Right renal cortex interstitium (tissue), 3 donors: ENCODE results near the gene ISYNA1. TPM values are rescaled to one million over a fixed set of nuclear protein-coding genes. Genes with fewer than 3 reads are reported as not detected.

Source experiments
- DNase-seq, 3 donors: peaks; one replicate each; pipeline ENCODE4 v3.0.0-alpha.2; 2013; ENCODE audit warnings: low read depth in 3 of 3, low spot score in 2 of 3
- polyA plus RNA-seq, 3 donors: library from polyadenylated mRNA; unstranded; fragments of 120-200 nt; gene quantifications; one replicate each; pipeline ENCODE4 v1.2.1, GENCODE V29; 2013; ENCODE audit not compliant: insufficient read length in 3 of 3

The ISYNA1 gene
- polyA plus RNA-seq, 3 donors, result 89.5 to 99.8 (median 98.8) TPM

DNA sequence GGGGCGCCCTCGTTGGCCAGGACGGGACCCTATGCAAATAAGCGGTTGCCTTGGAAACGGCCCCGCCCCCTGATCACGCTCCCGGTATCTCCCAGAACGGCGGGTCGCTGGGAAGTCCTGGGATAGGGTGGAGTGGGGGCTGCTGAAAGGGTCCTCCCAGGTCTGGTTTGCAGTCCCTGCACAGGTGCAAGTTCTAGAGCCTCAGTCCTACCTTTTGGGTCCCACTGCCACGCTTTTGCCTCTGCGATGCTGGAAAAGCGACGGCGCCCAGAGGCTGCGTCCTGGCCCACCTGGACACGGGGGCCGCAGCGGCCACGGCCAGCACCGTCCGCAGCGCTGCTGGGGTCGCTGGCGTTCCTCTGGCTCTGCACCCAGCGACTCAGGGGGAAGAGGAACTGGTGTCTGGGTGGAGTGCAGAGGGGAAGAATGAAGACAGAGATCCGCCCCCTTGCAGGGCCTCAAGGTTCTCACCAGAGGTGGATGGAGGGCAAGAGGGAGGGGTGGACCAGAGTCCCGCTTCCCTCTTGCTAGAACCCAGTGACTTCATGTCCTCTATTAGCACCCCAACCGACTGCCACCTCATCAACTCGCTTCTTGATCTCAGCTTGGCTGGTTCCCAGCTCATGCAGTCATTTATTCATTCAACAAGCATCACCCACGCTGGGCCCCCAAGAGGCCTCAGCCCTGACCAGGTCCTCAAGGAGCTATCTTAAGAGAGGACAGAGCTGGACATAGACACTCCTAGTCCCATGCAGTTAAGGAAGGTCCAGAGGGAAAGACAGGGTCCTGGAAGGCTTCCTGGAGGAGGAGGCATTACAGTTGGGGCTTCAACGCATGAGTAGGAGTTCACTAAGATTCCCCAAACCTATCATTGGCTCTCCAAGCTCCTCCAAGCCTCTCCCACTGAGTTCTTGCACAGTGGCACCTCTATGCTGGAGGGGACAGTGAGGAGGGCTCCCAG lies 40.4 kb downstream of the ISYNA1 start, which contains the start of gene LRRC25:
Gene LRRC25, minus strand, starts transcription at position 381 of the 961 bp plus-strand sequence. CDS start 659 bp downstream, outside the sequence.
- no peak for DNase-seq

- DNase-seq, result no peak
Observed at GRCh38 chr19:18396471-18397241, 41.3 kb downstream of the ISYNA1 start.

GRCh38 chr19:18393836-18394235 lies 44.1 kb downstream of the ISYNA1 start:
- DNase-seq, result no peak

- DNase-seq, result no peak
Observed at GRCh38 chr19:18392926-18393325, 45.0 kb downstream of the ISYNA1 start.

DNA sequence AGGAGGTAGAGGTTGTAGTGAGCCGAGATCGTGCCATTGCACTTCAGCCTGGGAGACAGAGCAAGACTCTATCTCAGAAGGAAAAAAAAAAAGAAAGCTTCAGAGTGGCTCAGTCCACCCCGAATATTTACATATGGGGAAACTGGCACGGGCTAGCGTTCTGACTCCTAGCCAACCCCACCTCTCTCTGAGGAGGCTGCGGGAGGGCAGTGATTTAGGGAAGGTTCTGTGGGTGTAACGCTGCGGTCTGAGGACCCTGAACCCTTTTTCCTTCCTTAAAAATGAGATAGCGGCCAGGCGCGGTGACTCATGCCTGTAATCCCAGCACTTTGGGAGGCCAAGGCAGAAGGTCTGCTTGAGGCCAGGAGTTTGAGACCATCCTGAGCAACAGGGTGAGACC lies 45.5 kb downstream of the ISYNA1 start:
- DNase-seq, result no peak

- DNase-seq, result no peak
Observed at GRCh38 chr19:18391509-18392075, 46.3 kb downstream of the ISYNA1 start.

DNA sequence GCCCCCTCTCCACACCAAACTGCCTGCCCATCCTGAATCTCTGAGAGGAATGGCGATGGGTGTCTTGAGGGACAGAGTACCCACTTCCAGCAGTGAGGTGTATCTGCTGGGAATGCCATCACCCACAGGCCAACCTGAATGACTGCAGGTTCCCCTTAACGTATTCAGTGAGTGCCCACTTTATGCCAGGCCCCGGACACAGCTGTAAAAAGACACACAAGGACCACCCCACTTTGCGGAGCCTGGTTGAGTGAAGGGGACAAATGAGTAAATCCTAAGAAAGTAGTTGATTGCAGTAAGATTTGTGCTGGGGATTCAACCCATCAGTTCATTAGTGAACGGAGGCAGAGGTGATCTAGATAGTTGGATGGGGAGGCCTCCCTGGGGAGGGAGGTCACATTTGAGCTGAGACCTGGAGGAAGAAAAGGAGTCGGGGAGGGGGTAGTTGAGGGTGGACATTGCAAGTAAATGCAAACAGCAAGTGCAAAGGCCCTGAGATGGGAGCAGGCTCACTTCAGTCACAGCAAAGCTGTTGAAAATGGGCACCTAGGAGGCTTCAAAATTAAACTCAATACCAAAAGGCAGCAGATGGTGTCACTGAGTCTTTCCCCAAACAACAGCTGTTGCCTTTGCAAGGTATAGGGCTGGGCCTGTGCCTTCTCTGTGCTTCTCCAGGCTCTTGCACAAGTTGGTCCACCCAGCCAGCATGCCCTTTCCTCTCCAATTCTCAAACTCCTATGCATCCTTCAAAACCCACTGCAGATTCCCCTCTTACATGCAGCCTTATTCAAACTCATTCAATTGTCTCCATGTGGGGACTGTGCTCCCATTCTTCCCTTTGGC lies 47.6 kb downstream of the ISYNA1 start:
- no peak for DNase-seq

DNA sequence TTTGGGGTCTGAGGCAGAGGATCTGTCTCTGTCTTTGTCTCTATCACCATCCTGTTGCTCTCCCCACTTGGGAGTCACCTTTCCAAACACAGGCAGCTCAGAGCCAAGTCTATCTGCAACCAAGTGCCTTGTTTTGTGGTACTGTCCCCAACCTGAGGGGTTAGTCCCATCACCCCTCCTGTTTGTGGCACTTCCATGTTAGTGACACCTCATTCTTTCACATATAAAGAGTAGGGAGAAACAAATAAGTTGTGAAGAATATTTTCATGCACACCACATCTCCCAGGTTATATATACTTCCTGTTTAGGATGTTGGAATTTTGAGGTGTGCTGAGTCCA lies 48.2 kb downstream of the ISYNA1 start:
- no peak for DNase-seq

- no peak for DNase-seq
Observed at GRCh38 chr19:18388960-18389725, 48.8 kb downstream of the ISYNA1 start.

GRCh38 chr19:18388100-18388959 lies 49.6 kb downstream of the ISYNA1 start:
- DNase-seq, result peak in 2 of 3 donors; percentile 65 to 73

- DNase-seq, result no peak
Observed at GRCh38 chr19:18386543-18387271, 51.2 kb downstream of the ISYNA1 start.

DNA sequence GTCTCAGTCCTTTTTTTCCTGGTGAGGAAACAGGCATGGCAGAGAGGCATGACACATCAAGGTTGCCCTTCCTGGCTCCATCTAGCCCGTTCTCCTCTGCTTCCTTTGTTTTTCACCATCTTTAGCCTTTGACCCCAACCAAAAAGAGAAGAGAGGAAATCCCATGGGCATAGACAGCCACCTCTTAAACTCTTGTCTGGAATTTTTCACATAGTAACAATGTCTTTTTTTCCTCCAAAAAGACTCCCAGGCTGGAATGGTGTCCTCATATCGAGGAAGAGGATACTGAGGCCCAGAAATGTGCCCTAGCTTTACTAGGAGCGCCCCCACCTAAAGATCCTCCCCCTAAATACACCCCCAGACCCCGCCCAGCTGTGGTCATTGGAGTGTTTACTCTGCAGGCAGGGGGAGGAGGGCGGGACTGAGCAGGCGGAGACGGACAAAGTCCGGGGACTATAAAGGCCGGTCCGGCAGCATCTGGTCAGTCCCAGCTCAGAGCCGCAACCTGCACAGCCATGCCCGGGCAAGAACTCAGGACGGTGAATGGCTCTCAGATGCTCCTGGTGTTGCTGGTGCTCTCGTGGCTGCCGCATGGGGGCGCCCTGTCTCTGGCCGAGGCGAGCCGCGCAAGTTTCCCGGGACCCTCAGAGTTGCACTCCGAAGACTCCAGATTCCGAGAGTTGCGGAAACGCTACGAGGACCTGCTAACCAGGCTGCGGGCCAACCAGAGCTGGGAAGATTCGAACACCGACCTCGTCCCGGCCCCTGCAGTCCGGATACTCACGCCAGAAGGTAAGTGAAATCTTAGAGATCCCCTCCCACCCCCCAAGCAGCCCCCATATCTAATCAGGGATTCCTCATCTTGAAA lies 52.0 kb downstream of the ISYNA1 start, which contains the start of gene GDF15:
Gene GDF15, plus strand, starts transcription at position 484 of the 868 bp plus-strand sequence. Its CDS starts 32 bp downstream, at position 516.
- DNase-seq, result no peak

DNA sequence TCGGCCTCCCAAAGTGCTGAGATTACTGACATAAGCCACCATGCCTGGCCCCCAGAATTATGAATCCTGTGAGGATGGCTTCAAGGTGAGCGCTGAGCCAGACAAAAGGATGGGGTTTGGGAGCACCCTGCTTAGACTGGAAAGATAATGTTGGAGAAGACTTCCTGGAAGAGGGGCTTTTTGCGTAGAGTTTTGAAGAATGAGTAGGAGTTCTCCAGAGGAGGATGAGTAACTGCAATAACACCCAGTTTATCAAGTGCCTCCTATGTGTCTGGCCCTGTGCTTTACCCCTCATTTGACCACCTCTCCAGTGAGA lies 52.6 kb downstream of the ISYNA1 start:
- DNase-seq, result no peak

DNA sequence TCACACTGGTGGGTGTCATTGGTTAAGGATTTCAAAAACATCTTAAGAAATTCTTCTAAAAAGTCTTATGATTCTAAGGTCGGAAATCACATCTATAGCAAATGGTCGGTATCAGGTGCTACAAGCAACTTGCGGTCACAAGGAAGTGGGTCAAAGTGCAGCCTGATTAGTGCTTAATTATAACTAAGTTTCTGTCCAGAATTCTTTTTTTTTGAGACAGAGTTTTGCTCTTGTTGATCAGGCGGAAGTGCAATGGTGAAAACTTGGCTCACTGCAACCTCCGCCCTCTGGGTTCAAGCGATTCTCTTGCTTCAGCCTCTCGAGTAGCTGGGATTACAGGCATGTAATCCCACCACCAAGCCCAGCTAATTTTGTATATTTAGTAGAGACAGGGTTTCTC lies 53.2 kb downstream of the ISYNA1 start:
- no peak for DNase-seq
